ENCODE results near the gene HRH1. TPM values are rescaled to one million over a fixed set of nuclear protein-coding genes. Genes with fewer than 3 reads are reported as not detected.
A peak's percentile ranks its signal among the peaks of the same experiment; 100 is the strongest.

HRH1 gene
- total RNA-seq, 1 donor = 9.8 TPM

DNA sequence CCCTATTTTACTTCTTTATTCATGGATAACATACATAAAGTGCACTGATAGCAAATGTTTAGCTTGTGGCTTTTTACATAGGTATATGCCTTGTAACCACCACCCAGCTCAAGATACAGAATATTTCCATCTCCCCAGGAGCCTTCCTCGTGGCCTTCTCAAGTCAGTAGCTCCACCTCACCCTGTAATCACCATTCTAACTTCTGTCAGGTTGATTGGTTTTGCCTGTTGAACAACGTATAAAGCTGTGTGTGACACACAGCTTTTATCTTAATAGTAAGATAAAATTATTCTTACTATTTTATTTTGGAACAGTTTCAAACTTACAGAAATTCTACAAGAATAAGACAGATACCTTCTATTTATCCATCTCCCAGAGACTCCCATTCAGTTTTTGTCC lies 131.2 kb downstream of the HRH1 start:
- TF ChIP-seq, protein P1, sequence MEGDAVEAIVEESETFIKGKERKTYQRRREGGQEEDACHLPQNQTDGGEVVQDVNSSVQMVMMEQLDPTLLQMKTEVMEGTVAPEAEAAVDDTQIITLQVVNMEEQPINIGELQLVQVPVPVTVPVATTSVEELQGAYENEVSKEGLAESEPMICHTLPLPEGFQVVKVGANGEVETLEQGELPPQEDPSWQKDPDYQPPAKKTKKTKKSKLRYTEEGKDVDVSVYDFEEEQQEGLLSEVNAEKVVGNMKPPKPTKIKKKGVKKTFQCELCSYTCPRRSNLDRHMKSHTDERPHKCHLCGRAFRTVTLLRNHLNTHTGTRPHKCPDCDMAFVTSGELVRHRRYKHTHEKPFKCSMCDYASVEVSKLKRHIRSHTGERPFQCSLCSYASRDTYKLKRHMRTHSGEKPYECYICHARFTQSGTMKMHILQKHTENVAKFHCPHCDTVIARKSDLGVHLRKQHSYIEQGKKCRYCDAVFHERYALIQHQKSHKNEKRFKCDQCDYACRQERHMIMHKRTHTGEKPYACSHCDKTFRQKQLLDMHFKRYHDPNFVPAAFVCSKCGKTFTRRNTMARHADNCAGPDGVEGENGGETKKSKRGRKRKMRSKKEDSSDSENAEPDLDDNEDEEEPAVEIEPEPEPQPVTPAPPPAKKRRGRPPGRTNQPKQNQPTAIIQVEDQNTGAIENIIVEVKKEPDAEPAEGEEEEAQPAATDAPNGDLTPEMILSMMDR (IDR thresholded peaks at IDR 0.05; ENCODE audit: extremely low read depth, low read depth, low read length) = no peak
- no peak overlapping the region for H3K4me2 ChIP-seq (ENCODE audit: insufficient read depth, low read length)
- no peaks in the 10 kb centered on the region for H4K20me1 ChIP-seq (ENCODE audit: insufficient read depth, low read length)
- no peak overlapping the region for H3K27ac ChIP-seq (ENCODE audit: low read depth, low read length)
- peaks cover 38% of the 10 kb centered on the region for H3K4me1 ChIP-seq (ENCODE audit: insufficient read depth, low read length)
- H3K9me3 ChIP-seq (ENCODE audit: low read depth, low read length) = no peaks in the 10 kb centered on the region
- H3K4me3 ChIP-seq (ENCODE audit: insufficient read depth, low read length) = no peak overlapping the region
- H3K27me3 ChIP-seq (ENCODE audit: insufficient read depth, low read length) = no peaks in the 10 kb centered on the region
- H3K36me3 ChIP-seq (ENCODE audit: insufficient read depth, low read length) = peaks cover 26% of the 10 kb centered on the region
- DNase-seq (ENCODE audit: insufficient read length, low spot score, missing footprints) = no peak
- H2AFZ ChIP-seq (ENCODE audit: low read length) = no peak overlapping the region
- peaks cover 62% of the 10 kb centered on the region for H3K79me2 ChIP-seq (ENCODE audit: insufficient read depth, low read length)

DNA sequence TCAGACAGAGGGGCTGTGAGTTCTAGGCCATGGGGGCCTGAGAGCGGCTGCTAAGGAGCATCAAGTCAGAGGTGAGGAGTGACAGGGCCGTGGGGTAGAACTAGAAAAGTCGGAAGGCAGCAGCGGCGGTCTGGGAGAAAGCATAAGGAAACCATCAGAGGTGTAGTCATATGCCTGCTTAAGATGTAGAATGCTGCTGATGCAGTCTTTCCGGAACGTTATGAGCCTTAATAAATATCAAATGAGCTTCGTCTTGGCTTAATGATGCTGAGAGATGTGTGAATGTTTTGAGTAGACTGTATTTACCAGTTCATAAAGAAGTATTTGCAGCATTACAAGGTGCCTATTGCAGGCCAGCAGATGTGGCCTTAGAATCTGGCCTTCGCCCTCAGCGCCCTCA lies 133.1 kb downstream of the HRH1 start:
- H3K79me2 ChIP-seq (ENCODE audit: insufficient read depth, low read length) = peaks cover 46% of the 10 kb centered on the region
- no peak overlapping the region for H2AFZ ChIP-seq (ENCODE audit: low read length)
- H3K27me3 ChIP-seq (ENCODE audit: insufficient read depth, low read length) = no peaks in the 10 kb centered on the region
- H3K4me1 ChIP-seq (ENCODE audit: insufficient read depth, low read length) = peaks cover 52% of the 10 kb centered on the region
- peak overlapping the region; percentile 98 for H3K27ac ChIP-seq (ENCODE audit: low read depth, low read length)
- peaks cover 14% of the 10 kb centered on the region for H3K36me3 ChIP-seq (ENCODE audit: insufficient read depth, low read length)
- peak overlapping the region; percentile 83 for H3K4me2 ChIP-seq (ENCODE audit: insufficient read depth, low read length)
- DNase-seq (ENCODE audit: insufficient read length, low spot score, missing footprints) = no peak
- no peaks in the 10 kb centered on the region for H4K20me1 ChIP-seq (ENCODE audit: insufficient read depth, low read length)
- no peak overlapping the region for H3K4me3 ChIP-seq (ENCODE audit: insufficient read depth, low read length)
- no peaks in the 10 kb centered on the region for H3K9me3 ChIP-seq (ENCODE audit: low read depth, low read length)
- TF ChIP-seq, protein P1 (IDR thresholded peaks at IDR 0.05; ENCODE audit: extremely low read depth, low read depth, low read length) = no peak

DNA sequence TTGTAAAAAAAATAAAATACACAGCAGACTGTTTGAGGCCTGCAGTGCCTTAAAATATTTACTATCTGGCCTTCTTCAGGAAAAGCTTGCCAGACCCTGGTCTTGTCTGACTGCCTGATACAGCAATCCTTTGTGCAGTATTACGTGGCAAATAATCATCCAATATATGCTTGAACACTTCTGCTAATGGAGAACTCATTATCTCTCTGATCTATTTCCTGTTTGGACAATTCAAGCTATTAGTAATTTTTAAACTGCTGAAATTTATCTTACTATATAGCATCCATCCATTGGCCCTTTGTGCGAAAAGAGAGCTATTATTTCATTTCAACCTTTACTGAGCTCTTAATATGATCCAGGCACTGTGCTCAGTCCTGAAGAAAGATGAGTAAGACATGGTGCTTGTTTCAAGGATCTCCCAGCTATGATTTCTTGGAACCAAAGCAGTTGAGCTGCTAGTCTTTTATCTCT lies 133.8 kb downstream of the HRH1 start:
- H3K4me1 ChIP-seq (ENCODE audit: insufficient read depth, low read length) = peaks cover 52% of the 10 kb centered on the region
- TF ChIP-seq, protein P1 (IDR thresholded peaks at IDR 0.05; ENCODE audit: extremely low read depth, low read depth, low read length) = no peak
- H3K79me2 ChIP-seq (ENCODE audit: insufficient read depth, low read length) = peaks cover 43% of the 10 kb centered on the region
- H3K4me2 ChIP-seq (ENCODE audit: insufficient read depth, low read length) = peak overlapping the region; percentile 83
- no peaks in the 10 kb centered on the region for H3K9me3 ChIP-seq (ENCODE audit: low read depth, low read length)
- H2AFZ ChIP-seq (ENCODE audit: low read length) = no peak overlapping the region
- peaks cover 9% of the 10 kb centered on the region for H3K36me3 ChIP-seq (ENCODE audit: insufficient read depth, low read length)
- no peaks in the 10 kb centered on the region for H4K20me1 ChIP-seq (ENCODE audit: insufficient read depth, low read length)
- no peak overlapping the region for H3K4me3 ChIP-seq (ENCODE audit: insufficient read depth, low read length)
- DNase-seq (ENCODE audit: insufficient read length, low spot score, missing footprints) = no peak
- H3K27me3 ChIP-seq (ENCODE audit: insufficient read depth, low read length) = no peaks in the 10 kb centered on the region
- H3K27ac ChIP-seq (ENCODE audit: low read depth, low read length) = peak overlapping the region; percentile 98

DNA sequence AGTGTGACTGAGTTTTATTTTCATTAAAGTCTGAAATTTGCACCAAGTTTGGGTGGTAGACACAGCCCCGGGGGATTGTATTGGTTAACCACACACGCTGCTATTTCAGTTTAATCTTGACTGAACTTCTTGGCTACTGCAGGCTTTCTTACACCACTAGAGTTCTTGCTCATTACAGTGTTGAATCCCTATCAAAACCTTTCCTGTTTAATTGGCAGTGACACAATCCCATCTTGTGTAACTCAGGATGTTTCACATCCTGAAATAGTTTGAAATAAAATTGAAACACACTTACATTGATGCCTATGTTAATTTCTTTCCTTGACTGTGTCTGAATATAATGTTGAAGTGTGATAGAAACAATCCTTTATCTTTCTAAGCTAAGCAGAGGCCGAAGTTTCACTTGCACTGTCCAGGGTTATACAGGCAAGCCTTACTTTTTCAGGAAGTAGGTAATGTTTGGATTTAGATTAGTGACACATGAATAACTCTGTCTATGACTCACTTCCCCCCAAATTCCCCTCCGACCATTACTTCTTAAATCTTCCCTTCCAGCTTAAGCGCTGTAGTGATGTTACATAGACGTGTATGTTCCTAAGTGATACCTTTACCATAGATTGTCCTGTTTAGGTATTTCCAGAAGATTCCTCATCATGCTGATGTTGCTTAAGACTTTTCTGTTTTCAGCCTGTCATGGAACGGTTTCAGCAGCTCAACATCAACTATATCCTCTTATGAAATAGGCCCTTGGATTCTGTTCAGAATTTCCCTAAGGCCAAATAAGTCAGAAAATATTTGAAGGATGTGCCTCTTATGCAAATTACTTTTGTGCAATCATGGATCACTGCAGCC lies 134.7 kb downstream of the HRH1 start:
- peaks cover 42% of the 10 kb centered on the region for H3K79me2 ChIP-seq (ENCODE audit: insufficient read depth, low read length)
- peak overlapping the region; percentile 83 for H3K4me2 ChIP-seq (ENCODE audit: insufficient read depth, low read length)
- H3K9me3 ChIP-seq (ENCODE audit: low read depth, low read length) = no peaks in the 10 kb centered on the region
- peak; percentile 87 for DNase-seq (ENCODE audit: insufficient read length, low spot score, missing footprints)
- H3K27me3 ChIP-seq (ENCODE audit: insufficient read depth, low read length) = no peaks in the 10 kb centered on the region
- peak overlapping the region; percentile 98 for H3K27ac ChIP-seq (ENCODE audit: low read depth, low read length)
- TF ChIP-seq, protein P1 (IDR thresholded peaks at IDR 0.05; ENCODE audit: extremely low read depth, low read depth, low read length) = no peak
- peaks cover 4% of the 10 kb centered on the region for H3K36me3 ChIP-seq (ENCODE audit: insufficient read depth, low read length)
- H3K4me3 ChIP-seq (ENCODE audit: insufficient read depth, low read length) = peak overlapping the region; percentile 48
- H3K4me1 ChIP-seq (ENCODE audit: insufficient read depth, low read length) = peaks cover 52% of the 10 kb centered on the region
- H4K20me1 ChIP-seq (ENCODE audit: insufficient read depth, low read length) = no peaks in the 10 kb centered on the region
- H2AFZ ChIP-seq (ENCODE audit: low read length) = peak overlapping the region; percentile 78

Data from osteoblast (primary cell).